Skin epidermis (tissue), 12 donors: ENCODE results near the gene ATOSA.

ENCODE experiments used
- H3K27ac ChIP-seq, 21 experiments: fragments of 200-600 bp; sonication (generic) in 11 of 21; one replicate each; pipeline ENCODE4 v1.5.0; 2020; ENCODE audit warnings: mild to moderate bottlenecking in 3 of 21, inconsistent platforms in 2 of 21, moderate library complexity in 2 of 21
- H3K4me3 ChIP-seq, 7 experiments: fragments of 200-600 bp; sonication (generic) in 2 of 7; one replicate each; pipeline ENCODE4 v1.5.0; 2020; ENCODE audit warnings: inconsistent platforms in 2 of 7, mild to moderate bottlenecking in 2 of 7, moderate library complexity in 1 of 7

ATOSA gene

DNA sequence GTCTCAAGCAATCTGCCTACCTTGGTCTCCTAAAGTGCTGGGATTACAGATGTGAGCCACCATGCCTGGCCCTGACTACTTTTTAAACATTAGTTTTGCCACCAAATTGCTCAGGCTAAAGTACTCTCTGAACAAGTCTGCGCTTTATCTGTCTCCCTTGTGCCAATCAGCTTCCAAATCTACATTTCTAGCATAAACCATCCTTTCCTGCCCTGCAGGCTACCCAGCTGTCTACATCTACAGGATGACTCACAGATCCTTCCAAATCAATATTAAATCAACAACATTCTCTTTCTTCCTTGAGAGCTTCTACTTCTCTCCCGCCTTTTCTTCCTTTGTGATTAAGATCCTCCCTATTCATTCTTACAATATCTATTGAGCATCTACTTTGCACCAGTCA is 16.0 kb upstream of the ATOSA start:
- H3K27ac ChIP-seq = no peak overlapping the region
- H3K4me3 ChIP-seq = no peak overlapping the region

DNA sequence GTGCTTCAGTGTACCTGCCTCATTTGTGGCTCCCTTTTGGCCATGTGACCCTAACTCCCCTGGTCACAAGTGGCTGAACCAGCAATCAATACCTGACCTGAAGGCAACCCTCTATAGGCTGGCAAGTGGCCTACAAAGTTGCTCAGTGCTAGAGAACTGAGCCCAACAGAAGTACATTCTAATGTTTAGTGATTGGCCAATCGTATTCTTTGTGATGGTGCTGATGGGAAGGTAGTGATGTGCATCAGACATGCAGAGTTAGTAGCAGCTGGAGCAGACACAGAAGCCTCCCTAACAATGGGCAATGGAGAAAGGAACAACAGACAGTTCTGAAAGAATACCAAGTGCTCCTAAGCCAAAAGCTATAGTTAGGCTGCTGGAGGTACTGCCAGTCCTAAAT is 10.4 kb upstream of the ATOSA start:
- Histone ChIP-seq H3K27ac (no peak overlapping the region), H3K4me3 (no peak overlapping the region)

DNA sequence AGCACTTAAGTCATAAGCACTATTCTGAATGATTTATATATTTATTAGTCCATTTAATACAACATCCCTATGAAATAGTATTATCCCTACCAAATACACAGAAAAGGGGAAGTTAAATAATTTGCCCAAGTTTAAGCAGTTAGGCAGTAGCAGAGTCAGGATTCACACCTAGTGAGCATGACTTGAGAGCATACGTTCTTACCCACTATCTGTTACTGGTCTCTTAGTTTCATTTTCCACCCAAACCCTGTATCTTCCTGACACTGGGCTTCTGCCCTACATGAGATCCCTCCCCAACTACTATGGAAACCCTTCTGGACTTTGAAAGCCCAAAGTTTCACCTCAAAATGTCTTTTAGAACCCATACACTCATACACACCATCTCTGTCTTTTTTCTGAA is 4.4 kb upstream of the ATOSA start:
- H3K27ac ChIP-seq = peak overlapping the region in 5 of 21 experiments; percentile 7 to 58 (median 45)
- no peak overlapping the region for H3K4me3 ChIP-seq

DNA sequence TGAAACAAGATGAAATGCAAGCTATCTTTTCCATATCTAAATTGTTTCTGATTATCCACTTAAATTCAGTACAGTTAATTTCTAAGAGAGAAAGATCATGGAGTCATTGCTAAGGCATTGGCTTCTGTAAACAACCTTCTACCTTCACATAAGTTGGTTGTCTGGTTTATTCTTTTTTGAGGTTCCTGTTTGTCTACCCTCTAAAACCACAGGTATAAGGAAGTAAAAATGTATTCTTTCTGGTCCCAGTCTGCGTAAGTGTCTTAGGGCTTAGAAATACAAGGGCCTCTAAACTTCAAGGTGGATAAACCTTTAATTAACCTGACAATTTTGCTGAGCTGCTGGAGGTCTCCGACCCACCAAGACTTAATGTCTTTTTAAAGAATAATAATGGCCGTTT is 3.6 kb upstream of the ATOSA start:
- H3K4me3 ChIP-seq = no peak overlapping the region
- H3K27ac ChIP-seq = peak overlapping the region in 4 of 21 experiments; percentile 27 to 58 (median 49)

DNA sequence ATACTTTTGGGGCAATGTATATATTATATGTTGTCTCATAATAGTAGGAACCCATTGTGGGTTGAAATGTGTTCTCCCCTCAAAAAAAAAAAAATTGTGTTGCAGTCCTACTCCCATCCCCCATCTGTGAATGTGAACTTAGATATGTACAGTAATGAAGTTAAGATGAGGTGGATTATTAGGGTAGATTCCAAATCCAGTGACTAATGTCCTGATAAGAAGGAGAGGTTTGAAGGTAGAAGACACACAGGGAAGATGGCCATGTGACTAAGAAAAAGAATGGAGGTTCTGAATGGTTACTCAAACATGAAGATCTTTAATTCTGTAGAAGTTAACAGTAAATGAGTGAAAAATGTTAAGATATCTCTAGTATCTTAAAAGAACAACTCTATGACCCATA is 3.0 kb upstream of the ATOSA start:
- no peak overlapping the region for H3K4me3 ChIP-seq
- H3K27ac ChIP-seq = peak overlapping the region in 4 of 21 experiments; percentile 27 to 58 (median 49)

DNA sequence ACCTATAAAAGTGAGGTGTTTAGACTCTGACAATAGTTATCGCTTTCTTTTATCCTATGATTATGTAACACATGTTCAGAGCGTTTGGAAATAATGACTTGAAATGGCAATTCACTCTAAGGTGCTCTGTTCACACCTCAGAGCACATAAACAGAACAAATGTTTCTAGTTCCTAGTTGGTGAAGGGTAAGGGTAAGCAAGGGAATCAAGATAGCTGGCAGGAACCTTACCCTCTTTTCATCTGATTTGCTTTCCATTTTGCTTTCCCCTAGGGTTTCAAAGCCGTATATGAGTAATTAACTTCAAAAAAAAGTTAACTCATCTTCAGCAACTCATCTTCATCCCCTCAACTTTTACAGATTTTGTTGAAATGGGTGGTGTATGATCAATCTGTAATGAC is 2.3 kb upstream of the ATOSA start:
- no peak overlapping the region for H3K4me3 ChIP-seq

DNA sequence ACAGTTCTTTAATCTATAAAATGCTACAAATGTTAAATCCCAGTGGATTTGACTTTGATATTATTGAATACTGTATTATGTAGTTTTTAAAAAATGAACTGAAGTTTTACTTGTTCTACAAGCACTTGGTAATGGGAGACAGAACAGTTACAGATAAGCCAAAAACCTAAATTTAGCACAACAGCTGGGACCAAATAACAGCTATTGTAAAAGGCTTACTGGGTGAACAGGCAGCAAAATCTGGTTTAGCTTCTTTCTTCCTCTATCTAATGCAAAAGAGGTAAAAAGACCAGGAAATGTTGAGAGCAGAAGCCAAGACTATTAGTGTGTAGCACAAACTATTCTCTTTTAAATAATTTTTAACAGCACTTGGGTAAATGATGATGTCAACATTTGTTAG is 1.6 kb upstream of the ATOSA start:
- Histone ChIP-seq H3K4me3 (no peak overlapping the region), H3K27ac (peak overlapping the region in 1 of 21 experiments; percentile 100)

More for the DNA sequence above, 2.3 kb upstream of the ATOSA start:
- peak overlapping the region in 2 of 21 experiments; percentile 1 to 20 for H3K27ac ChIP-seq

DNA sequence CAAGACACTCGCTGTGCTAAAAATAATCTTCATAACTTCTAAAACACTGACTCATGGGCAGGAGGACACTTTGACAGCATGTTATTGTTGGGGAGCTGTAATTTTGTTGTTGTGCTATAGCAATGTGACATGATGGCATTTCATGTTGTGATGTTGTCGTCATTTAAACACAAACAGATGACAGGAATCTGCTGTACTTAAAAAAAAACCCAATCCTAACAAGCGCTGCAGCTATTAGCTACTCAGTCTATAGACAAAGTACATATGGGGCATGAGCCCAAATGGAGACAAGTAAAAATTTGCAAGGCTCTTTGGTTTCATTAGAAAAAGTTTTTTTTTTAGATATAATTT is 828 bp upstream of the ATOSA start:
- Histone ChIP-seq H3K27ac (peak overlapping the region in 14 of 21 experiments; percentile 83 to 100 (median 96)), H3K4me3 (peak overlapping the region; percentile 57 to 98 (median 88))

DNA sequence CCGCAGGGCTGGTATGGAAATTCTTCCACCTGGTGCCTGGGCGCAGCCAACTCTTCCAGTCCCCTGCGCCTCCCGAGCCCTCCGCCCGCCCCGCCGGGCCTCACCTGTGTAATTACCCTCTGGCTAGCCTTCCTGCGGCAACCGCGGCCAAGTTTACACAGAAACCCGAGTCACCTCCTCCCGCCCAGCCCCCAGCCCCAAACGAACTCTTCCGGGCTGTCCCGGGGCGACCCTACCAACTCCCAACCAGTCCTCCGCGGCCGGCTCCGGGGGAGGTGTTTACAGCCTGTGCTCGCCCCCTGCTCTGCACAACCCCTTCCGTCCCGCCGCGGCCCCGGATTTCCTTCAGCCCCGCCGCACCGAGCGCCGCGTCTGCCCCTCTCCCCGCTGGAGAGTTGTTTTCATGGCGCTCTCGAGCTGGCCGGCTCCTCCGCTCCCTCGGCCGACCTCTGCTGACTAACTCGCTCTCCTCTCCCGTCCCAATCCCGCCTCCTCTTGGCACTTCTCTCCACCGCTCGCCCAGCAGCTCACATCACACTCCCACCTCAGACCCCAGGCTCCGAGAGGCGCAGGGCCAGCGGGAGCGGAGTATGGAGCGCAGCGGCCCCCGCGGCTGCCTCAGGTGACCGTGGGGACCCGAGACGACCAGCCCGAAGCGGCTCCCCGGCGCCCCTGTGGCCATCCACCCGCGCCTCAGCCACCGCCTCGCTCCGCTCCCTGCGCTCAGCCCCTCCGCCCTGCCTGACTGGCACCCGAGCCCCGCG is 538 bp downstream of the ATOSA start:
- peak overlapping the region; percentile 83 to 100 (median 96) for H3K27ac ChIP-seq
- H3K4me3 ChIP-seq = peak overlapping the region; percentile 57 to 98 (median 88)

DNA sequence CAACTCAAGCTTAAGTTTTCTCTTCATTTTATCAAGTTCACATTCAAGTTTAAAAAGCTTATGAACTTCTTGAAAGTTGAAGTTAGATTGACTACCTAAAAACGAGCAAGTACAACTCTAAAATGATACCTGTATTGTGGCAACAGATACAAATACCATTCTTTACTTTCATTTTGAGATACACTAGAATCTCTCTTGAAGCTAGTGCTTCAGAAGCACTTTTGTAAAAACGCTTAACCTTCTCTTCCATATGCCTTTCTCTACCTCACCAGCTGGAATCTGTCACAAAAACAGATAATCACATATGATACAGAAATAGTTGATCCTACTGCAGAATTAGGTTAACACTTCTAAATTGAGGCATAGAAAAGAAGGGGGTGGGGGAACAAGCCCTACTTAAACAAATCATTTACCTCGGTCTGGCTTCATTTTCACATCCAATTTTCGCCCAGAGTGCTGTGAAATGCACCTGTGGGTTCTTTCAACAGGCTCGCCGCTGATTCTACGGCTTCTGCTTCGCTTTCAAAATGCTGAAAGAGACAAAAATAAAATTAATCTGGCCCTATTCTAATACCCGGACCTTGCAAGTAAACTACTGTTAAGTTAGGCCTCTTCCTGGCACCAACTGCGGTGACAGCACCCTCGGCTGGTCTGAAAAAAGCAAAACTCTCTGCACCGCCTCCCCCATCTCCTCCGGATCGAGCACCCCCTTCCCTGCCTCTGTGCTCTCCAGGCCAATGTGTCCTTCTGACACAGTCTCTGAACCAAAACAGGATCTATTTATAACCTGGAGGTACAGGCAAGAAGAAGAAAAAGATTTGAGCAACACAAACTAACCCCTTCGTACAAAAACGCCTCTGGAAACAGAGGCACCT is 1.4 kb downstream of the ATOSA start:
- Histone ChIP-seq H3K4me3 (peak overlapping the region; percentile 57 to 98 (median 88)), H3K27ac (peak overlapping the region; percentile 83 to 100 (median 96))

DNA sequence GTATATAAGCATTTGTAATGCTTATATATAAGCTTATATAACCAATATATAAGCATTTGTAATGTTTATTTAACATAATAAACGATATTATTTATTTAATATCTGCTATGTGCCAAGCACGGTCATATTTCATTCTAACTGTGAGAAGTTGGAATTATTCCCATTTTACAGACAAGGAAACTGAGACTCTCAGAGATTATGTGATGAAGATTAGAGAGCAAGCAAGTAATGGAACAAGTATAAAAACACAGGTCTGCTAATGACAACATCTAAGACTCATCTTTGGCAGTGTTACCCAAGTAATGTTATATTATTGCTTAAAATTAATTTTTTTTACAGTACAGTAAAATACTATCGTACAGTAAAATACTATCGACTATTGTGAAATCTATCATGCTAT is 4.4 kb downstream of the ATOSA start:
- H3K4me3 ChIP-seq = no peak overlapping the region
- no peak overlapping the region for H3K27ac ChIP-seq

DNA sequence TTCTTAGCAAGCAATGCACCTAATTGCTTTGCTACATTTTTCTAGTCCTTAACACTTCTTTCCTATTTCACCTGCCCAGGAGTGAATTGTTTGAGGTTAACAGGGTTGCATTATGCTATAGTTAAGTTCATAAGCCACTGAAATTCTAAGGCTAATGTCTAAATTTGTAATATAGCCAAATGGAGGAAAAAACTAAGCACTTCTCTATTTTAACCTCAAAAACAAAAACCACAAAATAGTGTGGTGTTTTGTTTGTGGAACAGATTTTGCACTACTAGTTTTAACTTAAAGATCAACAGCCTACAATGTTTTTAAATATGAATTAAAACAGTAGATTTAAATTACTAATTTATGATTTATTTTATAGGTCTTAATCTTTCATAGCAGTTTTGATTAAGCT is 5.5 kb downstream of the ATOSA start:
- no peak overlapping the region for H3K27ac ChIP-seq
- H3K4me3 ChIP-seq = no peak overlapping the region

DNA sequence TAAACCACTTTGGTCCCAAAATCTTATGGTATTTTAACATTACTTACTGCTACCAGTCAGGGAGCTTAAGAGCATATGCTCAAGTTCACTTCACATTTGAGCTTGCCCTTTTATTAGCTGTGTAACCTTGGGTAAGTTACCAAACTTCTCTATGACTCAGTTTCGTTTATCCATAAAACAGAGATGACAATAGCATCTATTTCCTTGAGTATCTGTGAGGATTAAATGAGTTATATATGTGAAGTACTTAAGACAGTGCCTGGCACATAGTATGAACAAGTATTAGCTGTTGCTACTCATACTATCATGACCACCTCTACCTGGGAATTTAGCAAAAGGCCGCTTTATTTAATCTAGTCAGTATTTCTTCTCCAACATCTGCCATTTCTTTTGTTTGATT is 5.9 kb downstream of the ATOSA start:
- Histone ChIP-seq H3K27ac (no peak overlapping the region), H3K4me3 (no peak overlapping the region)

DNA sequence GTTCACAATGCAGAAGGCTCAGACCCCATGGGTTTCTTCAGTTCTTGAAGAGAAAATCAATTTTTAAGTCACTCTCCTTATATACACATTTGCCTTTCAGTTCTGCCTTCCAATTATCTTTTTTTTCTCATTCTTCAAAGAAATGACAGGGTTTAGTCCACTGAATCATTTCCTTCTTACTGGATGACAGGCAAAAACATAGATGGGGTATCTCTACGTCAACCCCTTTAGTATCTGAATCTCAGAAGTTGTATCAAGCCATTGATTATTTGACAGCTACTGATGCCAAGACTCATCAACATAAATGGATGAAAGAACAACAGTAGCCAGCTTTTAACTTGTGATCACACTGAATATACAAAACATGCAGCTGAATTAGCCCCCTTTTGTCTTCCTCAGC is 6.5 kb downstream of the ATOSA start:
- no peak overlapping the region for H3K4me3 ChIP-seq
- H3K27ac ChIP-seq = no peak overlapping the region

DNA sequence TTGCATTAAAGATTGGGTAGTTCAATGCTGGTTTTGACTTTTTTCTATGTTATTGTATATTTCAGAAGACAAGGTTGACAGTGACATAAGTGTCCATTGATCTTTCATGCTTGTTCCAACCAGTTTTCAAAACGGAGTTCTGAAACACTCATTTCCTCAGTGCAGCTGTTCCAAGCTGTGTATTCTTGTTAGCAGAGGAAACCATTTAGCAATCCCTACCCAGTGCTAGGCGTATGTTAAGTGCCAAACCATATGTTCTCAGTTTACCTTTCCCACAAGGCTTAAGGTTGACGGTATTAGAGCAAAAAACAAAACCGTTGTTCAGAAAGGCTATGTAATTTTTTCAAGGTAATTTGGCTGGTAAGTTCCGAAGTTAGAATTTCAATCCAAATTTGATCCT is 9.1 kb downstream of the ATOSA start:
- Histone ChIP-seq H3K27ac (no peak overlapping the region), H3K4me3 (no peak overlapping the region)

DNA sequence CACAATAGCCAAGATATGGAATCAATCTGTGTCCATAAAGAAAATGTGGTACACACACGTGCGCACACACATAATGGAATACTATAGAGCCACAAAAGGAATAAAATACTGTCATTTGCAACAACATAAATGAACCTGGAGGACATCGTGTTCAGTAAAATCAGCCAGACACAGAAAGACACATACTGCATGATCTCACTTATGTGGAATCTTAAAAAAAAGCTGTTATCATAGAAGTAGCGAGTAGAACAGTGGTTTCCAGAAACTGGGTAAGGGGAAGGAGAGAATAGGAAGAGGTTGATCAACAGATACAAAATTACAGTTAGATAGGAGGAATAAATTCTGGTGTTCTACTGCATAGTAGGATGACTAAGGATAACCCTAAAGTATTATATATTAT is 11.1 kb downstream of the ATOSA start:
- Histone ChIP-seq H3K27ac (no peak overlapping the region), H3K4me3 (no peak overlapping the region)

DNA sequence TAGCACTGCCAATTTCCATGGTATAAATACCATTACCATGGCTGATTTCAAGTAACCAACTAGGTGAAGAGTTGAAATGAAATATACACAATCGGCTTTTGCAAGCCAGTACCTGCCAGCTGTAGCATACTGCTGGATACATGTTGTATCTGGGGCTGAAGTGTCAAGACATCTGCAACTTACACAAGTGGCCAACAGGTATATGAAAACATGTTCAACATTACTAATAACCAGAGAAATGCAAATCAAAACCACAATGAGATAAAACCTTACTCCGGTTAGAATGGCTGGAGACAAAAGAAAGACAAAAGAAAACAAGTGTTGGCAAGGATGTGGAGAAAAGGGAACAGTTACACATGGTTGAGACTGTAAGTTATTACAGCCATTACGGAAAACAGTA is 11.6 kb downstream of the ATOSA start:
- Histone ChIP-seq H3K27ac (no peak overlapping the region), H3K4me3 (no peak overlapping the region)

DNA sequence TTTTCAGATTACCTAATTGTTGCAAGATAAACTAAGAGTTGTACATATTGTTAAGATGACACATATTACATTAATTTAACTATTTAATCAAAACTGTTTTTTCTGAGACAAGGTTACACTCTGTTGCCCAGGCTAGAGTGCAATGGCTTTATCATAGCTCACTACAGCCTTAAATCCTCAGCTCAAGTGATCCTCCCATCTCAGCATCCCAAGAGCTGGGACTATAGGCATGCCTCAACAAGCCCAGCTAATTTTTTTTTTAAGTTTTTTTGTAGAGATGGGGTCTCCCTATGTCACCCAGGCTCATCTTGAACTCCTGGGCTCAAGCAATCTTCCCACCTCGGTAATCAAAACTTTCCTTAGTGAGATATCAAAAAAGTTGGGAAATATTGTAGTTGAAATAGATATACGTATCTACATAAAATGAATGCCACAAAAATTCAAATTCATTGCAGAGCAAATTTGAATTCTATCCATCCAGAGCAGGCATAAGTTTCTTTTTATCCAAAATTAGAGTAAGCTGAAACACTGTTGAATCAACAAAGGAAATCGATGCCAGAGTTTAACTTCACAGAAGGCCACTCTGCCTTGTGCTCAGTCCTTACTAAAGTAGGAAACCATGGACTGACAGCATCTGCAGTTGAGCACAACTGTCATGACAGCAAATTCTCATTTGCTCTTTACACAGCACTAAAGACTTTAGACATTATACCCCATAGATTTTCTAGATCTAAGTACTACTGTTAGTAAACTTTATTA is 15.5 kb downstream of the ATOSA start:
- Histone ChIP-seq H3K27ac (no peak overlapping the region), H3K4me3 (no peak overlapping the region)

DNA sequence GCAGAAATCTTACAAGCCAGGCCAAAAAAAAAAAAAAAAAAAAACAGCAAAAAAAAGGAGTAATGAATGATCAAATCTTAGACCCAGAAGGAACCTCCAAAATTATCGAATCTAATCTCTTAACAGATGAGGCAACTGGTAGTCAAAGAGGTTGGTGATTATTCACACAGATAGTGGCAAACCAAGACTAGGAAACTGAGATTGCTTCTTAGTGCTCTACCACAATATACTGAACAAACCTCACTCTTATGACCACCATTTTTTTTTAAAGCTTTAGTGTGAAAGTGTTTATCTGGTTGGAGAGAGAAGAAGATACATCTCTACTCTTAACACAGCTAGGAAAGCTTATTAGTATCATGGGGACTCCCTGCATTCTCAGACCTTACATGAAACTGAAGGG is 17.3 kb downstream of the ATOSA start:
- Histone ChIP-seq H3K4me3 (no peak overlapping the region), H3K27ac (no peak overlapping the region)

DNA sequence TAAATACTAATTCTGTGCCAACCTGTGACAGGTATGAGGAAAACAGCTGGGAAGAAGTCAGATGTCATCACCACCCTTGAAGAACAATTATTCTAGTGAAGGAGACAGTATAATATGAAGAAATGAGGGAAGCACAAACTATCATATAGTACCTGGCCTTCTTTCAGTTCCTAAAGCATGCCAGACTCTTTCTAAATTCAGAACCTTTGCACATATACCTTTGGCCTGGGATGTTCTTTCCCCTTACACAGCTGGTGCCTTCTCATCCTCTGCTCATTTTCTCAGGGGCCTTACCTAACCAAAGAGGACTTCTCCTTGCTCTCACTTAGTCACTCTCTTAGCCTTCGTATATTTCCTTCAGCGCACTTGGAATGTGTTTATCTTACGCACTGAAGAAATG is 19.0 kb downstream of the ATOSA start:
- H3K27ac ChIP-seq = no peak overlapping the region
- no peak overlapping the region for H3K4me3 ChIP-seq
